ENCODE data around the gene CCDC154.

DNA sequence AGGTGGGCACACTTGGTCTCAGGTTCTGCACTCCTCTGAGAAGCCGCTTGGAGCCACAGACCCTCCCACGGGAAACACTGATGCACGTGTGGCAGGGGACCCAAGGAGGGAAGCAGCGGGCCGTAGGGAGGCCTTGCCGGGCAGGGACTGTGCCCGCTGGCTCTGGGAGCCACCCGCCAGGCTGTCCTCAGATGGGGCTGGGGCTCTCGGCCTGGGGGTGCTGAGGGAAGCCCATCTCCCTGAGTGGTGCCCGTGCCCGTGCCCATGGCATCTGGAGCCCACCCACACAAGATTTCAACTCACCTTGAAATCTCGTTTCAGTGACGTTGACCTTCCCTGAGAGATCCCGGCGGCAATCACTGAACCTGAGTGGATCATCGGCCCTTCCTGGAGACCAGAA, 12.6 kb upstream of the CCDC154 start:
- no peak for TF ChIP-seq GATA3 (IDR thresholded peaks at IDR 0.05; ENCODE audit: low read depth, low read length)
- TF ChIP-seq GATA2 (IDR thresholded peaks at IDR 0.05; ENCODE audit: low read depth, low read length): no peak

All from SH-SY5Y (cell line).